Coronary artery (tissue), 2 donors: Measurements from ENCODE around the gene ZNF3.

ENCODE experiments used
- DNase-seq: peaks from one replicate; pipeline ENCODE4 v3.0.0-alpha.2; 2017; ENCODE audit warnings: low spot score
- H3K27ac ChIP-seq, 2 donors: fragments of 200-600 bp; sonication (generic); one replicate each; pipeline ENCODE4 v1.5.1; 2016 to 2019
- H3K4me3 ChIP-seq: fragments of 200-600 bp; sonication (generic); 2 replicates; pipeline ENCODE4 v1.5.1; 2016; ENCODE audit warnings: mild to moderate bottlenecking, moderate library complexity
- CTCF ChIP-seq: fragments of 200-600 bp; sonication (generic); IDR thresholded peaks from one replicate; pipeline ENCODE4 v1.5.1; 2019; ENCODE audit warnings: antibody characterized with exemption

The ZNF3 gene

GRCh38 chr7:100126239-100126930, 44.9 kb upstream of the ZNF3 start:
- no peak for DNase-seq
- TF ChIP-seq CTCF = no peak
- peak overlapping the region; percentile 87 to 95 for H3K27ac ChIP-seq
- peak overlapping the region; percentile 89 for H3K4me3 ChIP-seq

GRCh38 chr7:100124301-100125230, 43.0 kb upstream of the ZNF3 start:
- no peak for DNase-seq
- TF ChIP-seq CTCF = no peak
- Histone ChIP-seq H3K27ac (no peak overlapping the region), H3K4me3 (no peak overlapping the region)

- DNase-seq = no peak
- no peak overlapping the region for H3K27ac ChIP-seq
- TF ChIP-seq CTCF = no peak
- no peak overlapping the region for H3K4me3 ChIP-seq
Measured at GRCh38 chr7:100122568-100122967, 41.0 kb upstream of the ZNF3 start.

- H3K27ac ChIP-seq = no peak overlapping the region
- no peak for DNase-seq
- H3K4me3 ChIP-seq = no peak overlapping the region
- TF ChIP-seq CTCF = no peak
Measured at GRCh38 chr7:100122067-100122466, 40.5 kb upstream of the ZNF3 start.

- DNase-seq = no peak
- Histone ChIP-seq H3K27ac (peak overlapping the region in 1 of 2 donors; percentile 91), H3K4me3 (peak overlapping the region; percentile 98)
- TF ChIP-seq CTCF = no peak
Measured at GRCh38 chr7:100120733-100121036, 39.2 kb upstream of the ZNF3 start.

- H3K4me3 ChIP-seq = peak overlapping the region; percentile 98
- DNase-seq = no peak
- no peak for TF ChIP-seq CTCF
- peak overlapping the region; percentile 85 to 91 for H3K27ac ChIP-seq
Measured at GRCh38 chr7:100119970-100120732, 38.6 kb upstream of the ZNF3 start.
